PC-3 (cell line): ENCODE results near the gene SLC36A3. TPM values are rescaled to one million over a fixed set of nuclear protein-coding genes. Genes with fewer than 3 reads are reported as not detected.

Experiments
- ATAC-seq: fragments of 200-7000 bp; cut with Tn5 transposase; 2 replicates; pipeline ENCODE4 v1.9.1; 2020; ENCODE audit warnings: mild to moderate bottlenecking, moderate library complexity
- BruUV-seq: library from RNA; stranded (reverse); fragments of 400-500 nt; replicated peaks from 2 replicates; lab custom pipeline; 2021; lab: Mats Ljungman, UMichigan
- CTCF ChIA-PET: fragments of 300-600 bp; sonication (Branson Sonifier 250); formaldehyde crosslinking; loops from one replicate; lab custom pipeline; 2022; ENCODE audit warnings: antibody characterized with exemption; lab: Charles Lee
- POLR2A ChIA-PET: fragments of 300-600 bp; sonication (Branson Sonifier 250); formaldehyde crosslinking; loops from one replicate; lab custom pipeline; 2022; ENCODE audit warnings: antibody characterized with exemption; ENCODE audit not compliant: unreplicated experiment; lab: Charles Lee
- DNase-seq: peaks from one replicate; pipeline ENCODE4 v3.0.0-alpha.2; 2015
- H2AFZ ChIP-seq: fragments of 300-600 bp; sonication (generic); 2 replicates; pipeline ENCODE4 v1.6.0; 2016; ENCODE audit warnings: antibody characterized with exemption, low read length
- H3F3A ChIP-seq: fragments of 300-600 bp; sonication (generic); one replicate; pipeline ENCODE4 v1.6.0; 2017; ENCODE audit warnings: antibody characterized with exemption, low read length, control low read depth, mild to moderate bottlenecking; ENCODE audit not compliant: unreplicated experiment
- H3K27ac ChIP-seq: fragments of 300-600 bp; sonication (generic); 2 replicates; pipeline ENCODE4 v1.5.1; 2016; ENCODE audit warnings: mild to moderate bottlenecking, low read length
- H3K27me3 ChIP-seq: fragments of 300-600 bp; sonication (generic); 2 replicates; pipeline ENCODE4 v1.6.1; 2016; ENCODE audit warnings: low read length, mixed read lengths
- H3K36me3 ChIP-seq: fragments of 300-600 bp; sonication (generic); 2 replicates; pipeline ENCODE4 v1.6.1; 2016; ENCODE audit warnings: low read depth, mixed run types, low read length, mixed read lengths
- H3K4me1 ChIP-seq: fragments of 300-600 bp; sonication (generic); 2 replicates; pipeline ENCODE4 v1.5.1; 2016; ENCODE audit warnings: low read length; ENCODE audit not compliant: insufficient read depth
- H3K4me2 ChIP-seq: fragments of 300-600 bp; sonication (generic); 2 replicates; pipeline ENCODE4 v1.6.0; 2016; ENCODE audit warnings: low read length
- H3K4me3 ChIP-seq: fragments of 300-600 bp; sonication (generic); 2 replicates; pipeline ENCODE4 v1.5.1; 2016; ENCODE audit warnings: mild to moderate bottlenecking, low read length, mixed read lengths
- H3K79me2 ChIP-seq: fragments of 300-600 bp; sonication (generic); 2 replicates; pipeline ENCODE4 v1.6.1; 2017; ENCODE audit warnings: low read length, mixed read lengths
- H3K9ac ChIP-seq: fragments of 300-600 bp; sonication (generic); 2 replicates; pipeline ENCODE4 v1.6.0; 2016; ENCODE audit warnings: mild to moderate bottlenecking, low read length
- H3K9me2 ChIP-seq: fragments of 300-600 bp; sonication (generic); replicated peaks from 2 replicates; pipeline ENCODE4 v1.6.1; 2016; ENCODE audit warnings: mixed run types, low read length, mixed read lengths
- H3K9me3 ChIP-seq: fragments of 300-600 bp; sonication (generic); 2 replicates; pipeline ENCODE4 v1.6.1; 2016; ENCODE audit warnings: low read length, mixed read lengths
- H4K20me1 ChIP-seq: fragments of 300-600 bp; sonication (generic); 2 replicates; pipeline ENCODE4 v1.6.1; 2016; ENCODE audit warnings: low read length, mixed read lengths
- CTCF ChIP-seq: fragments of 300-600 bp; sonication (generic); conservative IDR thresholded peaks from 2 replicates; pipeline ENCODE4 v1.5.1; 2017; ENCODE audit warnings: antibody characterized with exemption, low read depth, mild to moderate bottlenecking, low read length
- EZH2 ChIP-seq: fragments of 300-600 bp; sonication (generic); IDR thresholded peaks from one replicate; pipeline ENCODE4 v1.6.1; 2017; ENCODE audit warnings: antibody characterized with exemption, mild to moderate bottlenecking, low read length; ENCODE audit not compliant: unreplicated experiment
- EZH2phosphoT487 ChIP-seq: fragments of 300-600 bp; sonication (generic); IDR thresholded peaks from 2 replicates; pipeline ENCODE4 v1.6.1; 2018; ENCODE audit warnings: mild to moderate bottlenecking, antibody characterized with exemption, low read length, borderline replicate concordance
- intact Hi-C: fragments of 100-400 bp; cut with micrococcal nuclease; formaldehyde crosslinking; loops from 2 replicates; pipeline ENCODE4 v1.9.0; 2023
- total RNA-seq: library from RNA; depleted of rRNA; stranded (reverse); fragments of >200 nt; gene quantifications from 2 replicates; pipeline ENCODE4 v1.2.3, GENCODE V29; 2014

Gene SLC36A3
- total RNA-seq, 1 experiment from 2014 or later = not detected

- TF ChIP-seq CTCF (no peak), EZH2phosphoT487 (no peak), EZH2 (no peak)
- POLR2A ChIA-PET = no interaction called here
Measured at GRCh38 chr5:151244206-151244605, 59.4 kb downstream of the SLC36A3 start.

GRCh38 chr5:151243564-151243963, 60.0 kb downstream of the SLC36A3 start:
- H2AFZ ChIP-seq = no peak overlapping the region
- no peaks in the 10 kb centered on the region for H3F3A ChIP-seq
- intact Hi-C loops = no loop called here
- H3K4me3 ChIP-seq = no peak overlapping the region
- no peak overlapping the region for H3K27ac ChIP-seq
- H3K9ac ChIP-seq = no peak overlapping the region
- no peaks in the 10 kb centered on the region for H3K9me2 ChIP-seq
- no peaks in the 10 kb centered on the region for H3K79me2 ChIP-seq
- no peaks in the 10 kb centered on the region for H3K9me3 ChIP-seq
- H3K36me3 ChIP-seq = no peaks in the 10 kb centered on the region
- no peaks in the 10 kb centered on the region for H3K27me3 ChIP-seq
- peaks cover 5% of the 10 kb centered on the region for H3K4me1 ChIP-seq
- ChIA-PET POLR2A (no interaction called here), CTCF (no interaction called here)
- no peak overlapping the region for H3K4me2 ChIP-seq
- BruUV-seq = no TSS peak
- no peak for TF ChIP-seq CTCF
- no peak for TF ChIP-seq EZH2
- no peak for TF ChIP-seq EZH2phosphoT487
- H4K20me1 ChIP-seq = no peaks in the 10 kb centered on the region
- DNase-seq (no peak), ATAC-seq (no peak)

More at GRCh38 chr5:151244206-151244605, 59.4 kb downstream of the SLC36A3 start:
- H3K9me2 ChIP-seq = no peaks in the 10 kb centered on the region
- H3K9me3 ChIP-seq = no peaks in the 10 kb centered on the region
- no peak overlapping the region for H2AFZ ChIP-seq
- DNase-seq (no peak), ATAC-seq (no peak)
- H3K27ac ChIP-seq = no peak overlapping the region
- H3K4me3 ChIP-seq = no peak overlapping the region
- H3K9ac ChIP-seq = no peak overlapping the region
- no peaks in the 10 kb centered on the region for H3K27me3 ChIP-seq
- intact Hi-C loops = no loop called here
- H3K36me3 ChIP-seq = no peaks in the 10 kb centered on the region
- CTCF ChIA-PET = no interaction called here
- no peaks in the 10 kb centered on the region for H3K79me2 ChIP-seq
- no peaks in the 10 kb centered on the region for H3F3A ChIP-seq
- peaks cover 5% of the 10 kb centered on the region for H3K4me1 ChIP-seq
- H3K4me2 ChIP-seq = no peak overlapping the region
- no TSS peak for BruUV-seq
- no peaks in the 10 kb centered on the region for H4K20me1 ChIP-seq

- H4K20me1 ChIP-seq = no peaks in the 10 kb centered on the region
- BruUV-seq = no TSS peak
- ATAC-seq (no peak), DNase-seq (no peak)
- intact Hi-C loops = no loop called here
- H3K79me2 ChIP-seq = no peaks in the 10 kb centered on the region
- H2AFZ ChIP-seq = no peak overlapping the region
- no peak overlapping the region for H3K4me3 ChIP-seq
- no peak for TF ChIP-seq CTCF
- no peak for TF ChIP-seq EZH2
- TF ChIP-seq EZH2phosphoT487 = no peak
- no peaks in the 10 kb centered on the region for H3F3A ChIP-seq
- H3K4me1 ChIP-seq = peaks cover 5% of the 10 kb centered on the region
- H3K9ac ChIP-seq = no peak overlapping the region
- H3K9me2 ChIP-seq = no peaks in the 10 kb centered on the region
- no peaks in the 10 kb centered on the region for H3K9me3 ChIP-seq
- CTCF ChIA-PET = no interaction called here
- POLR2A ChIA-PET = no interaction called here
- H3K4me2 ChIP-seq = no peak overlapping the region
- no peaks in the 10 kb centered on the region for H3K36me3 ChIP-seq
- H3K27ac ChIP-seq = no peak overlapping the region
- no peaks in the 10 kb centered on the region for H3K27me3 ChIP-seq
Measured at GRCh38 chr5:151243127-151243526, 60.4 kb downstream of the SLC36A3 start.
